HG03575 (cell line): Measurements from ENCODE around the gene ALOX15B.
"Not testable (repeated sequence)": the region's sequence is repeated elsewhere in the genome, so short reads cannot be mapped to it uniquely, and the experiment has no call there.

Source experiments
- ATAC-seq: cut with Tn5 transposase; IDR thresholded peaks from one replicate; pipeline ENCODE4 v1.9.1; 2021; ENCODE audit not compliant: unreplicated experiment, insufficient number of reproducible peaks, low FRiP score; ENCODE audit errors: extremely low read depth

Gene ALOX15B

DNA sequence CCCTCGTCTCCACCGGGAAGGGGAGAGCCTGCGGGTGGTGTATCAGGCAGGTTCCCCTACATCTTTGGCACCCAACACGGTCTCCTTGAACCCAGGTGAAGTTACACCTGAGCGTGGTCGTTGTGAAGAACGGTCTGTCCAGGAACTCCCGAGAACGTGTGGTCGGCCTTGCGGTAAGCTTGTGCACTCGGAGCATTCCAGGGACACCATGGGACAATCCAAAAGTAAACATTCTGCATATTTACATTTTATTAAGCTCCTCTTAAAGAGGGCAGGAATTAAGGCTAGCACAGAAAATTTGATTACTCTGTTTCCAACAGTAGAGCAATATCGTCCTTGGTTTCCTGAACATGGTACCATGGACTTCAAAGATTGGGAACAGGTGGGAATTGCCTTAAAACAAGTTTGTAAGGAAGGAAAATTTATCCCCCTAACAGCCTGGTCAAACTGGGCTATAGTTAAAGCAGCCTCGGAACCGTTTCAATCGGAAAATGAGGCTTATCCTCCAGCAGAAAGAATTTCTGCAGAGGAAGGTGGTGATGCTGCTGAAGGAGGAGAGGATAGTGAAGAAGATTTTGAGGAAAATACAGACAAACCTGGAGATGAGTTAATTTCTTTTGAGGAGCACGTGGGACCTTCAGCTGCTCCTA is 18.2 kb downstream of the ALOX15B start:
- ATAC-seq = no peak

DNA sequence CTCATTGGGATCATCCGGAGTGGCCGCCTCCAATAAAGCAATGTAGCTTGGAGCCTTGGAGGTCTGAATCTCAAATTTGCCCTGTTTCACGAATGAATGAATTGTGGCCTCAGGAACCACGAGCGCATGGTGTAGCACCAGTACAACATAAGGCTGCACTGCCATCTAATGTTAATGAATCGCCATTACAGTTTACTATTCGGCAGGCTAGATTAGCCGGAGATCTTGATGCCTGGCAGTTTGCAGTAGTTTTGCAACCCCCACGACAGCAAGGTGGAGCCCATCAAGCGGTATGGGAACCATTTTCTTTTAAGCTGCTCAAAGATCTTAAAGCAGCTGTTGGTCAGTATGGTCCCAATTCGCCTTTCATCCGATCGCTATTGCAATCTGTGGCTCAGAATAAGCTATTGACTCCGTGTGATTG is 18.8 kb downstream of the ALOX15B start:
- ATAC-seq = no peak

GRCh38 chr17:8059131-8059530 is 20.3 kb downstream of the ALOX15B start:
- ATAC-seq = no peak

GRCh38 chr17:8060274-8060673 is 21.4 kb downstream of the ALOX15B start:
- ATAC-seq = no peak

- not testable (repeated sequence) for ATAC-seq
Observed at GRCh38 chr17:8061851-8062250, 23.0 kb downstream of the ALOX15B start.

DNA sequence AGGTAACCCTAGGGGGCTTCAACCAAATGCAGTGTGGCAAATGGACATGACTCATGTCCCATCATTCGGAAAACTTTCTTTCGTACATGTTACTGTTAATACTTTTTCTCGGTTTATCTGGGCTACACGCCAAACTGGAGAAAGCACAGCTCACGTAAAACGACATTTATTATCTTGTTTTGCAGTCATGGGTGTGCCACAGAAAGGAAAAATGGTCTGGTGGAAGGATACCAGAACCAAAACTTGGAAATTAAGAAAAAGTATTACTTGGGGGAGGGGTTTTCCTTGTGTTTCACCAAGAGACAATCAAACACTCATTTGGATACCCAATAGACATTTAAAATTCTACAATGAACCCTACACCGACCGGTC is 23.6 kb downstream of the ALOX15B start:
- ATAC-seq = no peak

DNA sequence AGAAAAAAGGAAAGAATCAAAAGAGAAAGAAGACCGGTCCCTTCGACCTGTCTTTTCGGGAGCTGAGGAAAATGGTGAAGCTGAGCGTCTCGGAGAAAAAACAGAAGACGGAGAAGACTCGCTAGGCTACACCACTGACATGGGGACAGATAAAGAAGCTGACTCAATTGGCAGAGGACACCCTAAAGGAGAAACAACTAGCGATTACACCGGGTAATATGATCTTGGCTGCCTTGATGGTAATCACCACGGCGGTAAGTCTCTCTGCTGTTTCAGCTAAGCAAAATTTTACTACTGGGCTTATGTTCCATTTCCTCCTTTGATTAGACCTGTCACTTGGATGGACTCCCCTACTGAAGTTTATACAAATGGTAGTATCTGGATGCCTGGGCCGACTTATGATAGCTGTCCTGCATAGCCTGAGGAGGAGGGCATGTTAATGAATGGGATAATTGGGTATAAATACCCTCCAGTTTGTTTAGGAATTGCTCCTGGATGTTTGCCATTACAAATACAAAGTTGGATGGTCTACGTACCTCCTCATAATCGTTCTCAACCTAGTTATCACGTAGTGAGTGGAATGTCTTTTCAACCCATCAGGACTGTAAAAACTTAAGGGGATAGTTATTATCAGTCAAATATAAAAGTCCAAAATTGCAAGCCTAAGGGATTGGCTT is 24.1 kb downstream of the ALOX15B start:
- no peak for ATAC-seq

GRCh38 chr17:8063761-8064534 is 25.1 kb downstream of the ALOX15B start:
- no peak for ATAC-seq

DNA sequence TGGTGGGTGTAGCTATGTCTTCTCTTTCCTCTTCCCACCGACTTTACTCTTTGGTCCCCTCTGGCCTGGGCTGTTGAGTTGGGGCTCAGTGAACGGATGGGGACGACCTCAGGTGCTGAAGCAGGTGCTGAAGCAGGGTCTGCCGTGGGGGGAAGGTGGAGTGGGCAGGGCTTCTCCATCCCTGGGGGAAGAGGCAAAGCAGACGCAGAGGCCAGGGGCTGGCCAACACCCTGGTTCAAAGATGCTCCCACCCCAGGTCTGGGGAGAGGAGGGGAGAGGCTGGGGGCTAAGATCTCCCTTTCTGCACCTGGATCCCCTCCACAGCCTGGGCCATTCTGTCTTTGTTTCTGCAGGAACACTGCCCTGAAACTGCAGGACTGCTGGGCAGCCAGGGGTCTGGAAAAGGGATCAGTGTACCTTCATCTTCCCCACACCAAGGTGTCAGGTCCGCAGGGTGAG is 25.7 kb downstream of the ALOX15B start:
- no peak for ATAC-seq

DNA sequence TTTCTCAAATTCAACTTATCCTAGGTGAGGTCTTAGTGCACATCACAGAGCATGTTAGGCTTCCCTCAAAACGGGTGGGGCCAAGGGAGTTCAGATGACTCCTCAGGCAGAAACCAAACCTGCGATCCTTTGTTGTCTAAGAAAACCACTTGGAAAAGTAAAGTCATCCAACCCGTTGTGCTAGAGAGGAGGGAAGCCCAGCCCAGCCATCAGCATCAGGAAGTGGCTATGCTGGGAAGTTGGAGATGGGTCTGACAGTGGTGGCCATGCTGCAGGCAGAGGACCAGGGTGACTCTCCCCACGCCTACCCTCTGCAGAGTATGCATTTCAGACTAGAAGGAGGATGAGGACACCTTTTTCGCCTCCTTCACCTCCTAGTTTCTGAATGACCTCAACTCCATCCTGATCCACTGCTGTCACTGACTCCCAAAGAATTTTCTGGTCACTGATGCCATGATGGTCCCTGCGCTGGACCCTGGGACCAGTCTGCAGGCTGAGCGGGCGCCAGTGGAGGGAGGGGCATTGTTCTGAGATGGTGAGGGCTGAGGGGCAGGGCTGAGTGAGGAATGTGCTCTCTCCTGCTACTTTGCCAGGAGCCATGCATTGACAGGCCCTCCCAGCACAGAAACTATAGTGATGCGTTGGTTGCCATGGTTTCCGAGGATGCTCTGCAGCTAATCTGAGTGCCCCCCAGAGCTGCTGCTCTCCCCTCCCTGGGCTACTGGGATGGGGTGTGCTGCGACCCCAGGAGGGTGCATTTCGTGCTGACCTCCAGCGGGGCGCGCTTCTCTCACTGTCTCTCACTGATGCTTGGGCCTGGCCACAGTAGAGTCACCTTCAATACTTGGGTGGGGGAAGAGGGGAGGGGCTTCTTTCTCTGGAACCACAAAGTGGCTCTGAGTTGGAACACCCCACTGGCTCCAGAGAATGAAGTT is 28.2 kb downstream of the ALOX15B start:
- ATAC-seq = no peak

- ATAC-seq = no peak
Observed at GRCh38 chr17:8067806-8068205, 28.9 kb downstream of the ALOX15B start.

DNA sequence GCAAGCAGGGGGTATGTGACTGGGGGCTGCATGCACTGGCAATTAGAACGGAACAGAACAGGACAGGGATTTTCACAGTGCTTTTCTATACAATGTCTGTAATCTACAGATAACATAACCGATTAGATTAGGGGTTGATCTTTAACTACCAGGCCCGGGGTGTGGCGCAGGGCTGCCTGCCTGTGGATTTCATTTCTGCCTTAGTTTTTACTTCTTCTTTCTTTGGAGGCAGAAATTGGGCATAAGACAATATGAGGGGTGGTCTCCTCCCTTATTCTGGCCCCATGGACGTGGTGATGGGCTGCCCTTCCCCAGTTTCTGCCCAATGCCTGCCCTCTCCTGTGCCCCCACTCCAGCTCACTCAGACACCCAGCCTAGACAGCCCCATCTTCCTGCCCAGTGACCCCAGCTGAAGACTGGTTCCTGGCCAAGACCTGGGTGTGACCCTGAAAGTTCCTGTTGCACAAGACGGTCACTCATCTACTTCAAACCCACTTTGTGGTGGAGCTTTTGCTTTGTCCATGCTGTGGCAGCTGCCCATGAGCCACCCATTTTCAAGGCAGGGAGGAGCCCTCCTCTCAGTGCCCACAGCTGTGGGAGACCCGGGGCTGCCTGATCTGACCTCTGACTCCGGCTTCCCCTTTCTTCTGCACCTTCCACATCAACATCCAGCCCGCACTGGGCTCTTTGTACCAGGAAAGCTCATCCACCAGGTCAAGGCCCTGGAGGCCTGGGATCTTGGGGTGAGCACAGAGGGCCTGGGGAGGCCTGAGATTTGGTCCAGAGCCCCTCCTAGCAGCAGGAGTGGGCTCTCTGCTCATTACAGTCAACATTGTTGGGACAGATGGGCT is 30.1 kb downstream of the ALOX15B start:
- ATAC-seq = no peak

DNA sequence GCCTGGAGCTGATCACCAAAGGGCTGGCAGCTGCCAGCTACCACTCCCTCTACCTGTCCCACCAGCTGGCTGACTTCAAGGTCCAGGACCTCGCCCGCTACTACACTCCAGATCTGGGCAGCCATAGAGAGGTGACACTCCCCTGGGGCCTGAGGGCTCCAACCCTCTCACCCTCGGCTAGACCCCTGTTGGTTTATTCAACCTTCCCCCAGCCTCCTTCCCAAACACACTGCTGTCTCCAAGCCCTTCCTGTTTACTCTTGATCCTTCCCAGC is 30.7 kb downstream of the ALOX15B start:
- ATAC-seq = no peak

GRCh38 chr17:8071496-8071895 is 32.6 kb downstream of the ALOX15B start:
- no peak for ATAC-seq

- ATAC-seq = no peak
Observed at GRCh38 chr17:8072341-8072728, 33.5 kb downstream of the ALOX15B start.

DNA sequence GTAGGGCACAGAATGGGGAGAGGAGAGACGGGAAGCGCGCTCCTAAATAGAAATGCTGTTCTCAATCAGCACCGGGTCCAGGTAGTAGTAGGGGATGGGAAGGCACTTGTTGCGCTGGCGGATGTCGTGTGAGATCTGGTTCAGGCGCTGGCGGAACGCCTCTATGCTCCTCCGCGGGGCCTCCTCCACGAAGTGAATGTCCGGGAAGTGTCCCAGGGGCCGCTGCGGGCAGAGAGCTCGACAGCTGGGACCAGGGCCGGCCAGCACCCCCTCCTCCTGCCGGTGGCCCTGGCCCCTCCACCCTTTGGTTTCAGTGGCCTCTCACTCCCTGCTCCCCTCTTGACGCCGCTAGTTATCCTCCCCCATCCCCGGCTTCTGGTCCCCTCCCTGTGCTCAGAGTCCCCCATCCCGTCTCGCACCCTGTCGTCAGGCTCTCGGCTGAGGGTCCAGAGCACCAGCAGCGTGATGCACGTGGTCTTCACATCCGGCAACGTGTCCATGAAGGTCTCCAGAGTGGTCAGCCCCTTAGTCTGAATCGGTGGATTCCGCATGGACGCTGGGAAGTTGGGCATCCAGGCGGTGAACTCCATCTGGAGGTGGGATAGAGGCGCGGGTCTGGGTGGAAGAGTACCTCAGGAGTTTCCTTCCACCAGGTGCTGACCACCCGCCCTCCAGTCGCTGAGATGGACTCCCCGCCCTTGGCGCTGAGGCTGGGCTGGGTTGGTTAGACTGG is 34.0 kb downstream of the ALOX15B start:
- no peak for ATAC-seq

DNA sequence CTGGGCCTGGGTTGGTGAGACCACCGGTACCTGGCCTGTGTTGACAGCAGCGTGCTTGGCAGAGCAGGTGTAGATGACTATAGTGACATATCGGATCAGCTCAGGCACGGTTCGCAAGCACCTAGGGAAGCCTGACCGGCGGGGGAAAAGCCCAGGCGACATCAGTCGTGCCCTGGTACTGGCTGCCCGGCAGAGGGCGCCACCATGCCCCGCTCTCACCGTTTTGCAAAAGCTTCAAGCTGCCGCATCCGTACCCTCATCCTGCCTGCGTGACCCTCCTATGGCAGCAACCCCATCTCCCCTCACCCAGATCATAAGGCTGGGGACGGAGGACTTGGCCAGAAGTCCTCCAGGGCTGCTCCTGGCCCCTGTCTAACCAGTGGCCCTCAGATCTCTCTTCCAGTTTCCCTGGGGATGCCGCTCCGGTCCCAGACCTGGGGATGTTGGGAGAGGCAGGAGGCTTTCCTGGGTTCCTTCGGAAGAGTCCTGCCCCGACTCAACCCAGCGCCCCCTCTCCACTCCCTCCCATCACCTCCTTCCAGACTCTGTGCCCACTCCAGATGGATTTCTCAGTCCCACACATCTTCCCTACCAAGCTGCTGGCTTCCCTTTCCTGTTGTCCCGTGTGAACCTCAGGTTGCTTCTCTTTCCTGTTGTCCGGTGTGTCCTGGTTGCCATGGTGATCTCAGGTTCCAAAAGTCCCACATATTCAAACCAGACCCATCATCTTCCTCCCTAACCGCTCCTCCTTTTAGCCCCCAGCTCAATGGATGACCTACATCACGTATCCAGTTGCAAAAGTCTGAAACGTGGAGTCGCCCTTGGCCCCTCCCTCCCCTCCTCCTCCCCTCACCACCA is 35.0 kb downstream of the ALOX15B start:
- ATAC-seq = no peak
